Ascending aorta (tissue), 2 donors: ENCODE results near the gene DOCK3. TPM values are rescaled to one million over a fixed set of nuclear protein-coding genes. Genes with fewer than 3 reads are reported as not detected.

Experiments used
- DNase-seq, 2 donors: peaks; one replicate each; pipeline ENCODE4 v3.0.0-alpha.2; 2019; ENCODE audit warnings: low spot score in 2 of 2
- H3K27ac ChIP-seq, 2 donors: fragments of 200-600 bp; sonication (generic); one replicate each; pipeline ENCODE4 v1.5.1; 2016 to 2017; ENCODE audit warnings: mild to moderate bottlenecking in 1 of 2
- H3K27me3 ChIP-seq: fragments of 200-600 bp; sonication (generic); one replicate; pipeline ENCODE4 v1.5.1; 2017
- H3K36me3 ChIP-seq, 2 donors: fragments of 200-600 bp; sonication (generic); one replicate each; pipeline ENCODE4 v1.5.1; 2016
- H3K4me1 ChIP-seq, 2 donors: fragments of 200-600 bp; sonication (generic); one replicate each; pipeline ENCODE4 v1.5.1; 2016 to 2017; ENCODE audit warnings: mild to moderate bottlenecking in 1 of 2
- H3K4me3 ChIP-seq, 2 donors: fragments of 200-600 bp; sonication (generic); one replicate each; pipeline ENCODE4 v1.5.1; 2016 to 2017; ENCODE audit warnings: mild to moderate bottlenecking in 1 of 2
- H3K9me3 ChIP-seq, 2 donors: fragments of 200-600 bp; sonication (generic); one replicate each; pipeline ENCODE4 v1.5.1; 2016
- intact Hi-C: fragments of 100-400 bp; cut with DNase I; formaldehyde crosslinking; loops from one replicate; pipeline ENCODE4 v1.15.1; 2023
- total RNA-seq: library from RNA; depleted of rRNA; stranded (reverse); fragments of >200 nt; gene quantifications from one replicate; pipeline ENCODE4 v1.1.0, GENCODE V29; 2016
- TF ChIP-seq, protein P1 (sequence below), 3 experiments: fragments of 200-600 bp in 2 of 3; fragments of 450-650 bp in 1 of 3; sonication (generic) in 2 of 3; IDR thresholded peaks; one replicate each; pipeline ENCODE4 v1.5.1; 2016 to 2019; ENCODE audit warnings: antibody characterized with exemption in 3 of 3, mild to moderate bottlenecking in 1 of 3, moderate library complexity in 1 of 3

DOCK3 gene
- total RNA-seq, 1 donor from 2014 or later, result 3.9 TPM

- intact Hi-C loops, result no loop called here
- no peak overlapping the region for H3K27ac ChIP-seq
- H3K4me1 ChIP-seq, result no peaks in the 10 kb centered on the region
- DNase-seq, result no peak
- TF ChIP-seq, protein P1, sequence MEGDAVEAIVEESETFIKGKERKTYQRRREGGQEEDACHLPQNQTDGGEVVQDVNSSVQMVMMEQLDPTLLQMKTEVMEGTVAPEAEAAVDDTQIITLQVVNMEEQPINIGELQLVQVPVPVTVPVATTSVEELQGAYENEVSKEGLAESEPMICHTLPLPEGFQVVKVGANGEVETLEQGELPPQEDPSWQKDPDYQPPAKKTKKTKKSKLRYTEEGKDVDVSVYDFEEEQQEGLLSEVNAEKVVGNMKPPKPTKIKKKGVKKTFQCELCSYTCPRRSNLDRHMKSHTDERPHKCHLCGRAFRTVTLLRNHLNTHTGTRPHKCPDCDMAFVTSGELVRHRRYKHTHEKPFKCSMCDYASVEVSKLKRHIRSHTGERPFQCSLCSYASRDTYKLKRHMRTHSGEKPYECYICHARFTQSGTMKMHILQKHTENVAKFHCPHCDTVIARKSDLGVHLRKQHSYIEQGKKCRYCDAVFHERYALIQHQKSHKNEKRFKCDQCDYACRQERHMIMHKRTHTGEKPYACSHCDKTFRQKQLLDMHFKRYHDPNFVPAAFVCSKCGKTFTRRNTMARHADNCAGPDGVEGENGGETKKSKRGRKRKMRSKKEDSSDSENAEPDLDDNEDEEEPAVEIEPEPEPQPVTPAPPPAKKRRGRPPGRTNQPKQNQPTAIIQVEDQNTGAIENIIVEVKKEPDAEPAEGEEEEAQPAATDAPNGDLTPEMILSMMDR (IDR thresholded peaks at IDR 0.05), result no peak
- H3K4me3 ChIP-seq, result no peak overlapping the region
- H3K36me3 ChIP-seq, result no peaks in the 10 kb centered on the region
- H3K9me3 ChIP-seq, result no peaks in the 10 kb centered on the region
- no peaks in the 10 kb centered on the region for H3K27me3 ChIP-seq
These were observed 166.3 kb downstream of the DOCK3 start for GRCh38 chr3:50840983-50841489.

DNA sequence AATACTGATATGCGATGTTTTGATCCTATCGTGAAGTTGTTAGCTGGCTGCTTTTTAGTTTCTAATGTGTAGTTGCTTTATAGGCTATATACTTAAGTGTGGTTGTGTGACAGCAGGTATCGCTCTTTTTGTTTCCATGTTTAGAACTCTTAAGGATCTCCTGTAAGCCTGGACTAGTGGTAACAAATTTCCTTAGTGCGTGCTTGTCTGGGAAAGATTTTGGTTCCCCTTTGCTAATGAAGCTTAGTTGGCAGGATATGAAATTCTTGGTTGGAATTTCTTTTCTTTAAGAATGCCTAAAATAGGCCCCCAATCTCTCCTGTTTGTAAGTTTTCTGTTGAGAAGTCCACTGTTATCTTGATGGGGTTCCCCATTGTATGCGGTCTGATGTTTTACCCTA, 173.6 kb downstream of the DOCK3 start:
- TF ChIP-seq, protein P1 (IDR thresholded peaks at IDR 0.05), result no peak
- DNase-seq, result no peak
- intact Hi-C loops, result no loop called here
- peaks cover 0 to 10% of the 10 kb centered on the region in 2 donors for H3K9me3 ChIP-seq
- no peak overlapping the region for H3K4me3 ChIP-seq
- no peaks in the 10 kb centered on the region for H3K4me1 ChIP-seq
- H3K36me3 ChIP-seq, result no peaks in the 10 kb centered on the region
- no peak overlapping the region for H3K27ac ChIP-seq
- no peaks in the 10 kb centered on the region for H3K27me3 ChIP-seq

GRCh38 chr3:50850639-50851511, 176.1 kb downstream of the DOCK3 start:
- DNase-seq, result no peak
- H3K4me1 ChIP-seq, result no peaks in the 10 kb centered on the region
- TF ChIP-seq, protein P1 (IDR thresholded peaks at IDR 0.05), result no peak
- H3K27ac ChIP-seq, result no peak overlapping the region
- intact Hi-C loops, result no loop called here
- no peaks in the 10 kb centered on the region for H3K36me3 ChIP-seq
- no peaks in the 10 kb centered on the region for H3K27me3 ChIP-seq
- peaks cover 0 to 16% of the 10 kb centered on the region in 2 donors for H3K9me3 ChIP-seq
- no peak overlapping the region for H3K4me3 ChIP-seq

DNA sequence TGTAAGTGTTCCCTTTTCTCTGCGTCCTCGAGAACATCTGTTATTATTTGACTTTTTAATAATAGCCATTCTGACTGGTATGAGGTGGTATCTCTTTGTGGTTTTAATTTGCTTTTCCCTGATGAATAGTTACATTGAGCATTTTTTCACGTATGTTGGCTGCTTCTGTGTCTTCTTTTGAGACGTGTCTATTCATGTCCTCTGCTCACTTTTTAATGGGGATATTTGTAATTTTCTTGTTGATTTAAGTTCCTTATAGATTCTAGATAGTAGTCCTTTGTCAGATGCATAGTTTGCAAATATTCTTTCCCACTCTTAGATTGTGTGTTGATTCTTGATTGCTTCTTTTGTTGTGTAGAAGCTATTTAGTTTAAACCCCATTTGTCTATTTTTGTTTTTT, 179.2 kb downstream of the DOCK3 start:
- TF ChIP-seq, protein P1 (IDR thresholded peaks at IDR 0.05), result no peak
- H3K9me3 ChIP-seq, result peaks cover 0 to 11% of the 10 kb centered on the region in 2 donors
- no peak overlapping the region for H3K4me3 ChIP-seq
- no peaks in the 10 kb centered on the region for H3K36me3 ChIP-seq
- no peaks in the 10 kb centered on the region for H3K27me3 ChIP-seq
- no peak for DNase-seq
- H3K4me1 ChIP-seq, result no peaks in the 10 kb centered on the region
- intact Hi-C loops, result no loop called here
- no peak overlapping the region for H3K27ac ChIP-seq

DNA sequence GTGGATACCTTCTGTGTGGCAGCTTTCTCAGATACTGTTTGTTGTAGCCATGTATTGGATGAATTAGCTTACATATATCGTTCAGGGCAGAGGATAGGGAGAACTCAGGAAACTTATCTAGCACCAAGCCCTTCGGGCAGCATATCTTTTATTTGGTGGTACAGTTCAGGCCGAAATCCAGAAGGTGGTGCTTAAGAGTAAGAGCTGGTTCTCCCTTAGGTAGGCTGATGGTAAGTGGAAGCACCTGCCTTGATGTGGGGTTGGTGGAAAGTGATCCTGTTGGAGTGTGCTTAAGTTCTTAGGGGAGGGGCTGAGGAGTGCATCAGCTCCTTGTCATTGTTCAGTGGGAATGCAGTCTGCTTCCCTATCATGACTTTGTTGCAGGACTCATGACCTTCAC, 187.5 kb downstream of the DOCK3 start:
- H3K9me3 ChIP-seq, result peaks cover 0 to 17% of the 10 kb centered on the region in 2 donors
- H3K36me3 ChIP-seq, result no peaks in the 10 kb centered on the region
- no peak overlapping the region for H3K4me3 ChIP-seq
- no peaks in the 10 kb centered on the region for H3K4me1 ChIP-seq
- TF ChIP-seq, protein P1 (IDR thresholded peaks at IDR 0.05), result no peak
- H3K27ac ChIP-seq, result no peak overlapping the region
- intact Hi-C loops, result no loop called here
- H3K27me3 ChIP-seq, result no peaks in the 10 kb centered on the region
- DNase-seq, result no peak
